ENCODE measurements around the gene FMNL2. TPM values are rescaled to one million over a fixed set of nuclear protein-coding genes. Genes with fewer than 3 reads are reported as not detected.

FMNL2 gene
- total RNA-seq, 1 donor from 2014 or later, result 6.1 TPM

DNA sequence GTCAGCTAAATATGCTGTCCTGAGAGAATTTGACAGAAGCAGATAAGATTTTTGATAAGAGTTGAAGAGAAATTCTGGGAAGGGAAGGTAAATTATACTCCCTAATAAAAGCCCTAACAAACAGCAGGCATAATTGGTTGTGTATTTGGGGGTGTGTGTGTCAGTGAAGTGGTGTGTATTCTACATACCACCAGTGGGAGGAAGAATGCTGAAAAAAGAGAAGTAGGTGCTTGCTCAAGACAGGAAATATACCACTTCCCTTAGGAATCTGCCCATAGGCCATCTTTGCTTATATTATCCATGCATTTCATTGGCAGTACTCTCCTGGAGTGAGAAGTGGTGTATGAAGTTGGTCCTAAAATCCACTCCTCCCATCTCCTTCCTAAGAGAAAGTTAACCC is 76.2 kb downstream of the FMNL2 start:
- ATAC-seq (ENCODE audit: poor library complexity) (peak; percentile 13), DNase-seq (no peak)
- intact Hi-C loops (cut with DNase I), result no loop called here

DNA sequence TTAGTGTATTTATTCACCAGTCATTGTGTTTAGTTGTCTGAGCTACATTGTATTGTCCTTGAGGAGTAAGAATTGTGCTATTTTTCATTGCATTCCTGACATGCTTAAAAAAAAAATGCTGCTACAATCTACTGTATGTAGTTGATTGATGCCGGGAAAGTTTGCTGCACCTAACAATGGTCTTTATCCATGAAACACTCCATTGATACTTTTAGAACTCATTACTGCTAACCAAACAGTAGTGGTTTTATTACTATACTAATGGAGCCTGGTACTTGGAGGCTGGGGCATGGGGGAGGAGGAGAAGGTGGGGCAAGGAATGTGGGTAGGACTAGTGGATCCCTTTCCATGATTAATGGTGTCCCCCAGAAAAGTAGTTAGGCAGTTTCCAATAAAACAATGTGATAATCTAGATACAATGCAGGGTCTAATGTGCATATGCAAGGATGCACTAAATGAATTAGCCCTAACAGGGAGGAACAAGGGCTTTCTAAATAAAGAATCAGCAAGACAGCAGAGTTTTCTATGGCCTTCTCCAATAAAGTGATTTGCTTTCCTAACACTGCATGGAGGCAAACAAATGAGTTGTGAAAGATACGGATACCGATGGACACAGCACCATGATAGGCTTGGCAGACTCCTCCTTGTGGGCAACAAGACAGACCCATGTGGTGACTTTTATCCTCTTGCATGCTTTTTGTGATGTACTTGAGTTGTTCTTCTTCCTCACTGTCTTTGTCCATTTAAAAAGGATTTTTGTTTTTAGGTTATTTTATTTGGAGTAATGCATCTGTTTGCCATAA is 78.5 kb downstream of the FMNL2 start:
- DNase-seq (no peak), ATAC-seq (ENCODE audit: poor library complexity) (no peak)
- intact Hi-C loops (cut with DNase I), result no loop called here

DNA sequence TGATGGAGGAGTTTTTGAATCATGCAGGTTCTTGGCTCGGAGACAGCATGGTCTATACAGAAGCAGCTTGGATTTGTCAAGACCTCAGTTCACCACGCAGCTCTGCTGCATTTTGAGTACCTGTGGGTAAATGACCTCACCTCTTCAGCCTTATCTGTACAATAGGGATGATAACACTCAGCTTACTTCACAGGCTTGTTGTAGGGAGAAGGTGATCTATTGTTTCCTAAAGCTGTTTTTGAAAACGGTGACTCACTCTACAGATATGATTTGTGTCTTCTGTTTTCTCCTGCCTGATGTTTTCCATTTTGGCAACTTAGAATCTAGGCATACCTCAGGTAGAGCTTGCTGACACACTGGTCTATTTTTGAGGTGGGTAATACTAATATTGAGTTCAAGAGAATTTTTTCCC is 80.3 kb downstream of the FMNL2 start:
- intact Hi-C loops (cut with DNase I), result no loop called here
- DNase-seq (no peak), ATAC-seq (ENCODE audit: poor library complexity) (no peak)

DNA sequence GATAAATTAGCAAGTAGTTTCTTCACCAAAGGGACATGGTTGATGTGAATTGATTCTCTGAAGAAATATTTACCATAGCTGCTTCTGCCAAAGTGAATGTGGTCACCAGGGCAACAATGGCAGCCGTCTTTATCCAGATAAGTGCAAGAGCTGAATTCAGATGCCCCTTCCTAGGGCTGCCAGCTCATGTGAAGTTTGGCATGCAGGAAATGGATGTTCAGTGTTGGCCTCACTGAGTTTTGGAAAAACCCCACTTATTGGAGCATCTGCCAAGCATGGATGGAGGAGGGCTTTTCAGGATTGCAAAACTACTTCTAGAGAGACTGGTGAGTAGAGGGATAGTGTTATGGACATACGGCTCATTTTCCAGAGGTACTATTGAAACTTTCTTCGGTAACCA is 80.8 kb downstream of the FMNL2 start:
- intact Hi-C loops (cut with DNase I), result no loop called here
- ATAC-seq (ENCODE audit: poor library complexity), result peak; percentile 28
- no peak for DNase-seq

DNA sequence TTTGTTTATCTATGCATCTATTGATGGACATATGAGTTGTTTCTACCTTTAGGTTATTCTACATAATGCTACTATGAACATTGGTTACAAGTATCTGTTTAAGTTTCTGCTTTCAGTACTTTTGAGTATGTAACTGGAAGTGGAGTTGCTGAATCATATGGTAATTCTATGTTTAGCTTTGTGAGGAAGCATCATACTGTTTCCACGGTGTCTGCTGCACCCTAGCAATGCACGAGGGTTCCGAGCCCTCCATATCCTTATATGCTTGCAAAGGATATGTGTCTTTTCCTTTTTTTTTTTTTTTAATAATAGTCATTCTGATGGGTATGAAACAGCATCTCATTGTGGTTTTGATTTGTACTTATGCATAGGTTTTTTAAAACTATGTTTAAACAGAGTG is 83.7 kb downstream of the FMNL2 start:
- intact Hi-C loops (cut with DNase I), result no loop called here
- ATAC-seq (ENCODE audit: poor library complexity), result no peak
- DNase-seq, result no peak

DNA sequence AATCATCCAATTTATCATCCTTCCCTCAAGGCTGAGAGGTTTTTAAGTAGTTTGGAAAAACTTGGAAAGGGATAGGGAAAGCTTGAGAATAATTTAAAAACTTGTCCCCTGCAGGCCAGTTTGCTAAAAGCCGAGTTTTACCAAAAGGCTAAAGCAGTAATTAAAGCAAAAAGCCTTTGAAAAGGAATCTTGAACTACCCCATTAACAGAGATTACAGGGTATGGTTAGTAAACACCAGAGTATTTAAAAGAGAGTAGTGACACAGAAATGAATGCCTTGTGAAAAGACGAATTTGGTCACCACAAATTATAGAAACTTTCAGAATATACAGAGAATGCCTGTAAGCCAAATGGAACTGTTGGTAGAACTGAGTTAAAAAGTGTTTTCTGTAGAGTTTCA is 85.0 kb downstream of the FMNL2 start:
- DNase-seq (no peak), ATAC-seq (ENCODE audit: poor library complexity) (no peak)
- intact Hi-C loops (cut with DNase I), result no loop called here

DNA sequence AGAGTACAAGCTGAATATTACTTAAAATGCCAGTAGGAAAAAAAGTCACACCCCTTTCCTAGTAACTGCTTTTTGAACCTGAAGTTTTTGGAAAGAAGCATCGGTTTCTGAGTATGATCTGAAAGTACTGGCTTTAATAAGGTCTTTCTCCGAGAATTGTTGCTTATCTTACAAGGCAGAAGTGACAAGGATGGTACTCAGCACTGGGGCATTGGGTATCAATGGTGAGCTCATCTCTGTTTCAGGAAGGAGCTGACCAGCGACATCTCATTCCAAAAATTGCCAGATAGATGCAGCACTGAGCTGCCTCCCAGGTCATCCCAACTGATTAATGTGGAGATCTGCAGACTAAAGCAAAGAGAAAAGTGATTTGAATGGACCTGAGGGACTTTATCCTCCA is 85.4 kb downstream of the FMNL2 start:
- DNase-seq (no peak), ATAC-seq (ENCODE audit: poor library complexity) (no peak)
- intact Hi-C loops (cut with DNase I), result no loop called here

DNA sequence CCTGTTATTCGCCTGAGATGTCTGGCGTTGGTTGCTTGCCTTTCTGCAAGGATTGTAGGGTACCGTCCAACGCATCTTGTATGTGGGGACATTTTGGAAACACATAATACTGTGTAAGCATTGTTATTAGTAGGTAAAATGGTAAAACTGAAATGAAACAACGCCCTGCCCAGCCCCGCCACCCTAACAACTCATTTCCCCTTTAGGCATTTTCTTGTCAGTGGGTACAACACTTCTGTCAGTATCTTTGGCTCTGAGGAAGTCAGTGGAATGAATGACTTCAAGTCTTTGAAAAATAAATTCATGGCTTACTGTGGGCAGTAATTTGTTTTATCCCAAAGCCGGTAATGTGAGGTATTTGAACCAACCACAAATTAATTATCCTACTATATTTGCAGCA is 86.0 kb downstream of the FMNL2 start:
- ATAC-seq (ENCODE audit: poor library complexity), result peak; percentile 40

DNA sequence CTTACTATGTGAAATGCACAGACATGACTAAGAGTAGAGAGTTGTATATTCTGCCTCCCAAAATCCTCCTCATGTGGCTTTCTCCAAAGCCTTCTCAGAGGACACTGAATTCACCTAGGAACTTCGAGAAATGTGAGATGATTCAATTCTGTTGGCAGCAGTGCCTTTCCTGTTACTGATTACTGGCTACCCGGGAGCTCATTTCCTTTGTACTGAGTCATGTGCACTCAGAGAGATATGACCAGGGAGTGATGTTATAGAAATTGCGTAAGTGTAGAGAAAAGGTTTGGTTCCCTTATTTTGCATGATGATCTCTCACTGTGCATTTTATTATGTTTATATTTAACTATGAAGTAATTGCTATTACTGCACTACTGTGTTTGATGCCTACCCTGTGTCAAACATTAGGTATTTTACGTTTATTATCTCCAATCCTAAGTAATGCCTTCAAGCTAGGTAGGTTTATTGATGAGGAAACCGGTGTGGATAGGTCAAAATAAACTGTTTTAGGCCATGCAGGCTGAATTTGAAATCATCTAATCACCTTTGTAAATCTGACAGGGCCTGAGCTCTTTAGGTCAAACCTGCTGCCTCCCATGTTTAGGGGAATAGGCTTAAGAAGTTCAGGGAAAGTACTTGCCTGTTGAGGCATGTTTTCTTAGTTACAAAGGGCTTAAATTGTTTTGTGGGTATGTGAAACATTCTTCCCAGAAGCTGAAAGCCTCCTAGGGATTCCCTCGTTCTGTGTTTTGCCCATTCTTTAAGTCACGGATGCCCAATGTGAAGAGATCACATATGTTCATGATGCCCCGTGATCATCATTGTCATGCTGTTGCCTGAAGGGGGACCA is 86.8 kb downstream of the FMNL2 start:
- intact Hi-C loops (cut with DNase I), result no loop called here
- DNase-seq, result no peak
- ATAC-seq (ENCODE audit: poor library complexity), result peak; percentile 91

More for the DNA sequence above, 86.0 kb downstream of the FMNL2 start:
- no peak for DNase-seq
- intact Hi-C loops (cut with DNase I), result no loop called here

DNA sequence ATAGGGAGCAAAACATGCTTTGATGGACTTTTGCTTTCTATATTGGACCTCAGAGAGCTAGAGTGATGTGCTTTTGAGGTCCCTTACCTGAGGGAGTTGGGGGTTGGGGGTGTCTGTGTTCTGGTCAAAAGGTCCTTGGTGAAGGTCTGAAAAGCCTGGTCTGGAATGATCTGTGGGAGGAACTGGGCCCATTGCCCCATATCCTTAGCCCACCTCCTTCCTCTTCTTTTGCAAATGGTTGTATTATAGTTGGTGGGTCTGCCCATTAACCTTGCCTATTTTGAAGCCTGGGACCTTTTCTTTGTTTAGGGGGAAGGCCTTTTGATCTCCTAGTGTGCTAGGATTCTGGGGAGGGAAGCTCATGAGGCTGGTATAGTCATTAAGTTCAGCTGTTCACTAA is 88.7 kb downstream of the FMNL2 start:
- intact Hi-C loops (cut with DNase I), result no loop called here
- ATAC-seq (ENCODE audit: poor library complexity), result no peak
- DNase-seq, result no peak

DNA sequence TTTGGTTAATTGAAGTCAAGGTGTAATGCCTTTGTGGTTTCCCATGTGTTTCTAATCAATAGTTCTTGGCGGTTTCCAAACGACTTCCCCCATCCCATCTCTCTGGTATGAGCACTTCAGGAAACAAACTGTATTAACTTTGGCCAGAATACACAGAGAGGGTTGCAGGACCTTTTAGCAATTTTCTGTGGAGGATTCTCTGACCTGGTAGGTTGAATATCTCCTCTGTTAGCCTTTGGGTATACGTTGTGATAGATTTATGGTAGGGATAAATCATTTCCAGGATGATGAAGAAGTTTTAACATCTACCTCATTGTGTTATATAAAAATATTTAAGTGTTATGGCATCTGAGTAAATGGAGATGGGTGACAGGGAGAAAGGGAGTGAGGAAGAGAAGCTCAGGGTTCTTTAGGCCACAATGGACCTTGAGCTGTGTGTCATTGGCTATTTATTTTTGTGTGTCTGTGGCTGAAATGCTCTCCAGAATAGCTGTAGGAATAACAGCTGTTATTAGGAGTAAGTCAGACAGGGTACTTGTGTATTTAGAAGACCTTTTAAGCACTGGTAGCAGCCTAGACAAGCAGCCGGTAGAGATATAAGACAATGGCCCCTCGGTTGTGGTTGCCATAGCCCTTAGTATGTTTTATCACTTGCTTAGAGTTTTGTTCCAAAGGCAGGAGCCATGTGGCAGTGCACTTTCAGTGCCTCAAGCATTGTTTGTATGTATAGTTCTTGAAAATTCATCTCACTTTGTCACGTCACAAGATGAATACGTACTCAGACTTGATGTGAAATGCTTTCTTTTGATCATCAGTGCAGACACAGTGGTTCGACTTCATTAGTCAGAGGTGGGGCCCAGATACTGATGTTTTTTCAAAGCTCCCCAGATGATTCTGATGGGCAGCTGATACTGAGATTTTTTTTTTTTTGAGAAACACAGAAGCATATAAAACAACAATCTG is 91.1 kb downstream of the FMNL2 start:
- no peak for DNase-seq
- intact Hi-C loops (cut with DNase I), result no loop called here
- no peak for ATAC-seq (ENCODE audit: poor library complexity)

DNA sequence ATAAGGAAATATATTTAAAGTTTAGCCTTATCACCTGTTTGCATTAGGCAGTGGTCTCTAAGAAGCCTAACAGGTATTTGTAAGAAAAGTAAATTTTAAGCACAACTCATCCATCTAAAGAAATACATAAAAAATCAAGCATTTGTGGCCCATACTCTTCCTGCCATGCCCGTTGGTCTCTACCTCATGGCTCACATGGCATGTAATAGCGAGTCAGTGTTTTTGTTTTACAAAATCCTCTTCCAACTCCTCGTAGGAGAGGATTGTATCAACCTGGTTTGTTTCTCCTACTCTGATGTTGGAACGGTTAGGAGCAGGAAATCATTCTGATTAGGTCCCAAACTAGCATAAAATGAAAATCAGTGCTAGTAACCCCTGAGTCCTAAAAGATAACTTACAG is 91.8 kb downstream of the FMNL2 start:
- no peak for ATAC-seq (ENCODE audit: poor library complexity)
- intact Hi-C loops (cut with DNase I), result no loop called here
- DNase-seq, result no peak

DNA sequence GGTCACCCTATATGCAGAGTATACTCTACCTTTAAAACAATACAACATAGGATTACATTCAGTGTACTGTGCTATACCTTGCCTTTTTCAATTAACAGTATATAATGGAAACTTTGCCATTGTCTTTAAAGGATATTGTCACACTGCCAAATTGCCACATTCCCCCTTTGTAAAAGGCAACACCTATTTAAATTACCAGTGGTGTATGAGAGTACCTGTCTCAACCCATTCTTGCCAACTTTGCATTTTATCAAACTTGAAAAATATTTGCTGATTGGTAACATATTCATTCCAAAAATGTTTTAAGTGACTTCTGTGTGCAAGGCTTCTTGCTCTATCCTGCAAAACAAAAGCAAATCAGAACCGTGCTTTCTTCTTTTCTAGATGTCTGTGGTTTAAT is 92.9 kb downstream of the FMNL2 start:
- DNase-seq (no peak), ATAC-seq (ENCODE audit: poor library complexity) (no peak)
- intact Hi-C loops (cut with DNase I), result no loop called here

DNA sequence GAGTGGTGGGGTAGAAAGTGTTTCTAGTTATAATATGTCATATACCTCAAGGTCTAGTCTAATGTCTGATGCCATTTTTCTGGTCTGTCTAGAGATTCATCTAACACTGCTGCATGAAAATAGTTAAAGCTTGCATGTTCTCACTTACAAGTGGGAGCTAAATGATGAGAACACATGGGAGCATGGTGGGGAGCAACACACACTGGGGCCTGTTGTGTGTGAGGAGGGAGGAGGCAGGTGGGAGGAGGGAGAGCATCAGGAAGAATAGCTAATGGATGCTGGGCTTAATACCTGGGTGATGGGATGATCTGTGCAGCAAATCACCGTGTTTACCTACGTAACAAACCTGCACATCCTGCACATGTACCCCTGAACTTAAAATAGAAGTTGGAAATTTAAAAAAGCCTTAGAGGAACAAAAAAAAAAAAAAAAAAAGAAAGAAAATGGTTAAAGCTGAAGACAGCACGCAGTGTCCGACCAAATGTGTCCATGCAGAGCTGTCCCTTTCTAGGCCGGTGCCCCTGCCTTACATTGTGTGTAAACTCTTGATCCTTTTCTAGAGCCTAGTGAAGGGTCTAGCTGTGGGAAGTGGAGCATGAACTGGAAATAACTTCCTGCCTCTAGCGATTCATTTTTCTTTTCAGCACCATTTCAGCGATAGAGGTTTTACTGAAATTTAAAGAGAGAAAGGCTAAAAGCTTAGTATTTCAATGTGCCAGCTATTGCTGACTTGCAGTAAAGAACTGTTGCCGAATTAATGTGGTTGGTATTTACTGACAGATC is 94.0 kb downstream of the FMNL2 start:
- DNase-seq (no peak), ATAC-seq (ENCODE audit: poor library complexity) (no peak)
- intact Hi-C loops (cut with DNase I), result no loop called here

DNA sequence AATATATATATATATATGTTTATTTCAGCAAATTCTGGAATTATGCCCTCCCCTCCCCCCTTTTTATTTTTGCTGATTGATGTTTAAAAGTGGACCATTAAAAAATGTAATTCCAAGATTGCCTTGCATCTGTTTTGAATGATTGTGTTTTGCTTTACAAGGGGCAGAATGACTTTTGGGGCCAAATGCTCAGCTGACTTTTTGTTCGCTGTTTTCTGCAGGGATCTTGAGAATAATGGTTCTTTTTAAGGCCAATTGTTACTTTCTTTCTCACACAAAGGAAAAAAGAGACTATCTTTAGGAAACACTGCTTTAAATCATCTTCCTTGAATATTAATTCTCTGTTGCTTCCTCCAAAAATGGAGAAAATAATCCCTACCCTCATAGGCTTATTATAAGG is 95.9 kb downstream of the FMNL2 start:
- DNase-seq (no peak), ATAC-seq (ENCODE audit: poor library complexity) (no peak)
- intact Hi-C loops (cut with DNase I), result no loop called here

DNA sequence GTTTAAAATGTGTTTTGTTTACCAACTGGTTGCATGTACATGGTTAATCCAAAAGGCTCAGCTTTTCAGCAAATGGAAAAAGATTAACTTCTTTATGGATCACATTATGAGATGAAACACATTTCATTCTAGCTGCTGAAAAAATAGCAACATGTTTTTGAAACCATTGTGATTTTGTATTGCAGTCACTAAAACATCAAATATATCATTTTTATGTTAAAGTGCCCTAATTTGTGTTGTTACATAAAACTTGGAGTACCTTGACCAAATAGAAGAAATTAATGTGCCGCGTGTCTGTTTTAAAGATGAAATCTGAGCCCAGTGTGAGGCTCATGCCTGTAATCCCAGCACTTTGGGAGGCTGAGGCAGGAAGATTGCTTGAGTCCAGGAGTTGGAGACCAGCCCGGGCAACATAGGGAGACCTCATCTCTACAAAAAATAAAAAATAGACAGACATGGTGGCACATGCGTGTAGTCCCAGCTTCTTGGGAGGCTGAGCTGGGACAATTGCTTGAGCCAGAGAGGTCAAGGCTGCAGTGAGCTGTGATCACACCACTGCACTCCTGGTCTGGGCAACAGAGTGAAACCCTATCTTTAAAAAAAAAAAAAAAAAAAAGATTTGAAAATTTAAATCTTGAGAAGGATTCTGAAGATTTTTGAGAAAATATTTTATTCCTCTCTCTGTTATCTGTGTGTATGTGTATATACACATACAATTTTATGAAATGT is 96.6 kb downstream of the FMNL2 start:
- DNase-seq, result no peak
- intact Hi-C loops (cut with DNase I), result no loop called here
- no peak for ATAC-seq (ENCODE audit: poor library complexity)

DNA sequence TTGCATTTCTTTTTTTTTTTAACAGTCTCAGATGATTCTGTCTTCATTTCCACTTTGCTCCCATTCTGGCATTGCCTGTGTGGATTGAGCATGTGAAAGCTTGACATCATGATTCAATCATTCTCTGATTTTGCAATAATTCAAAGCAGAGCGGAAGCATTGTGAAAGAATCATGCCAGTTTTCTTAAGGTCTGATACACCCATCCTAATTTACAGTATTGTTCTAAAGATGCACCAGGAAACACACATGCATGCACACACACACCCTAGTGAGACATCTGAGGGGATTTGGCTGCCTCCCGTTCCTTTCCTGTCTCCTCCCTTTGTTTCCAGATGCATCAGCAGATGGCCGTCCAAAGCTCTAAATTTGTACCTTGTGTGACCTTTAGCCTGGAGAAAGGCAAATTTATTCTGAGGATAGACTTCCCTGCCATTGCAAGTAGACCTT is 97.3 kb downstream of the FMNL2 start:
- intact Hi-C loops (cut with DNase I), result no loop called here
- DNase-seq (no peak), ATAC-seq (ENCODE audit: poor library complexity) (peak; percentile 80)

DNA sequence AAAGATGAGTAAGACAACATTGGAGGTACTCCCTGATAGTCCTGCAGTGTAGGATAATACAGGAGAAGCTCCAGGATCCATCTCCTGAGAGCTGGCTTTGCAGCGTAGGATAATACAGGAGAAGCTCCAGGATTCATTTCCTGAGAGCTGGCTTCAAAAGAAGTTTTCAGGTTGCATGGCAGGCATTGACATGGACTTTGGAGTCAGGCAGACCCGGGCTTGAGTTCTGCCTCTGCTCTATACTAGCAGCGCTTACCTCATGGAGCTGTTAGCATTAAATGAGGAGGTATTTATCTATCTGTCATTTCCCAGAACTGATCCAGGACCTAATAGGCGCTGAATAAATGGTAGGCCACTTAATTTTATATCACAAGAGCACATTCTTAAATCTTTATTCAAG is 97.8 kb downstream of the FMNL2 start:
- ATAC-seq (ENCODE audit: poor library complexity) (no peak), DNase-seq (no peak)
- intact Hi-C loops (cut with DNase I), result no loop called here

All from Right ventricle myocardium superior (tissue), 1 donor.